ENCODE data around the gene BRIP1.

The BRIP1 gene

DNA sequence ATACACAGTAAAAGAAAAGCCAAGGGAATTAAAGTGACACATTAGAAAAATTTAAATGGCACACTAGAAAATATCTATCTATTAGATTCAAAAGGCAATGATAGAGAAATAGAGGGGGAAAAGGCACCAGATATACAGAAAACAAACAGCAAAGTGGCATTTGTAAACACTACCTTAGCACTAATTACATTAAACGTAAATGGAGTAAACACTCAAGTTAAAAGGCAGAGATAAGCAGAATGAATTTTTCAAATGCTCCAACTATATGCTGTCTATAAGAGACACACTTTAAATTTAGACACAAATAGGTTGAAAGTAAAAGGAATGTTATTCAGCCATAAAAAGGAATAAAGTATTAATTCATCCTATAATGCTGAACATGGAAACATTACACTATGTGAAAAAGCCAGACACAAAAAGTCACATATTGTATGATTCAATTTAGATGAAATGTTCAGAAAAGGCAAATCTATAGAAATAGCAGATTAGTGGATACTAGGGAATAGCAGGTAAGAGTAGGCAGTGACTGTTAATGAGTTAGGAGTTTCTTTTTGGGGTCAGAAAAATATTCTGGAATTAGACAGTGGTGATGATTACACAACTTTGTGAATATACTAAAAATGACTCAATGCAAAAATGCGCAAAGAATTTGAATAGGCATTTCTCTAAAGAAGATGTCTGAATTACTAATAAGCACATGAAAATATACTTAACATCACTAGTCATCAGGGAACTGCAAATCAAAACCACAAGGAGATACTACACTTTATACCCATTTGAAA, 92.4 kb downstream of the BRIP1 start:
- in situ Hi-C loops (cut with MboI; ENCODE audit: low sequenced_read_pairs) = no loop called here

DNA sequence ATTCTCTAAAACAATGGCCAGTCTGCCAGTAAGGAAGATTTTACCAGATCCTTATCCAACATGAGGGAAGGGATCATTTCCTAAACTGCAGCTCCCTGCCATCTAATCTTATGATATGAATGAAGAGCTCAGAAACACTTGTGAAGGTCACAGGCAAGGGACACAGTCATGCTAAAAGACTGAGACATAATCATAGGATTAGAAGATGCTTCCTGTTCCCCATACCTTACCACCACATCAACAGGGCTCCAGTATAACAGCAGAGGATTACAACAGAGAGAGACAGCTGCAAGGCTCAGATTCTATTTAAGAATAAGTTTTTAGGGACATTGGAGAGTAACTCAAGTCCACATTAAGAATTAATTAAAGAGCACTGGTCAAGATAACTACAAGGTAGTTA, 93.3 kb downstream of the BRIP1 start:
- in situ Hi-C loops (cut with MboI; ENCODE audit: low sequenced_read_pairs) = no loop called here

DNA sequence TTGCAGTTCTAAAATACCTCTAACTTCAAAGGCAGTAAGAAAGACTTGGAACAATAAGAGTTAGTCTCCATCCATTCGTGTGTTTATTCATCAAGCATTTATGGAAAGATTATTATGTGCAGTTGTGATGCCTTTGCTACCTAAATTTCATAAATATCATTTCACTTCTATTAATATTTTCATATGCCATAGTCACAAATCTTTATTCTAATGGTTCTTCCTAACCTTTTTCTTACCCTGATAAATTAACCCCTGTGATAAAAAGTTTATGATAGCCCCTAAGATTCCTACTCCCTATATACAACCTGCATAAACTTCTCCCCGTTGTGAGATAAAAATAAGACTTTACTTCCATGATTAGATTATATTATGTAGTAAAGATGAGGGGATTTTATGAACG, 94.9 kb downstream of the BRIP1 start:
- in situ Hi-C loops (cut with MboI; ENCODE audit: low sequenced_read_pairs) = no loop called here

DNA sequence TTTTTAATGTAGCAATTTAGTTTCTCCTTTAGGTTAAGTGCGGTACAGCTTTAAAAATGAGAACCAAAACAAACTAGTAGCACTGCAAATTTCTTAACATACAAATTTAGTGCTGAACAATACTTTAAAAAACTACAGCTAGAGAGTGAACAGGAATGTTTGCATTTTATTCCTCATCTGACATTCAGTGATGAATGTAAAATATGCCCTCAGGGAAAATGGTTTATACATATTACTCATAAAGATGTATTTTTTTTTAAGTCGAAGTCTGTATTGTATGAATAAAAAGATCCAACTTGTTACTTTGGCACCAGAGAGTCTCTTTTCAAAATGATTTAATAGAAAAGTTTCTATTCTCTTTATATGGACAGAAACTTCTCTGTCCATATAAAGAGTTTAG, 96.8 kb downstream of the BRIP1 start:
- in situ Hi-C loops (cut with MboI; ENCODE audit: low sequenced_read_pairs) = no loop called here

DNA sequence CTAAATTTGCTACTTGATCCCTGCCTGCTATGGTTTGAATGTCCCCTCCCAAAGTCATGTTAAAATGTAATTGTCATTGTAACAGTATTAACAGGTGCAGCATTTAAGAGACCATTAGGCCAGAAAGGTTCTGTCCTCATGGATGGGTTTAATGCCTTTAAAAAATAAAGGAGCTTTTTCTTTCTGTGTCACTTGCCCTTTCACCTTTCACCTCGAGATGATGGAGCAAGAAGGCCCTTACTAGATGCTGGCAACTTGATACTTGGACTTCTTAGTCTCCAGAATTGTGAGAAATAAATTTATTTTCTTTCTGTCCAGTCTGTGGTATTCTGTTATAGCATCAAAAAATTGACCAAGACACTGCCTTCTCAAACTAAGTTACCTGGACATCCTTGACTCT, 98.5 kb downstream of the BRIP1 start:
- in situ Hi-C loops (cut with MboI; ENCODE audit: low sequenced_read_pairs) = no loop called here

DNA sequence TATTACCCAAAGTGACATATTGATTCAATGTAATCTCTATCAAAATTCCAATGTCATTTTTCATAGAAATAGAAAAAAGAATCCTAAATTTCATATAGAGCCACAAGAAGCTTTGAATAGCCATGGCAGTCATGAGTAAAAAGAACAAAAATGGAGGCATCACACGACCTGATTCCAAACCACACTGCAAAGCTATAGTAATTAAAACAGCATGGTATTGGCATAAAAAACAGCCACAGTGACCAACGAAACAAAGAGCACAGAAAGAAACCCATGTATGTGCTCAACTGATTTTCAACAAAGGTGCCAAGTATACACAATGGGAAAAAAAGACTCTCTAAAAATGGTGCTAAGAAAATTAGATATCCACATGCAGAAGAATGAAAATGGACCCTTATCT, 101.5 kb downstream of the BRIP1 start:
- in situ Hi-C loops (cut with MboI; ENCODE audit: low sequenced_read_pairs) = no loop called here

DNA sequence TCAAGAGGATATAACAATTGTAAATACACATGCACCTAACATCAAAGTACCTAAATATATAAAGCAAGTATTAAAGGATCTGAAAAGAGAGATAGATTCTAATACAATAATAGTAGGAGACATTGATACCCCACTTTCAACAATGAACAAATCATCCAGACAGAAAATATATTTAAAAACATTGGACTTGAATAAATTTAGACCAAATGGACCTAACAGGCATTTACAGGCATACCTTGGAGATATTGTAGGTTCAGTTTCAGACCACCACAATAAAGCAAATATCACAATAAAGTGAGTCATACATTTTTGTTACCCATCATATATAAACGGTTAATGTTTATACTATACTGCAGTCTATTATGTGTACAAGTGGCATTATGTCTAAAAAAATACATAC, 104.0 kb downstream of the BRIP1 start:
- in situ Hi-C loops (cut with MboI; ENCODE audit: low sequenced_read_pairs) = no loop called here

DNA sequence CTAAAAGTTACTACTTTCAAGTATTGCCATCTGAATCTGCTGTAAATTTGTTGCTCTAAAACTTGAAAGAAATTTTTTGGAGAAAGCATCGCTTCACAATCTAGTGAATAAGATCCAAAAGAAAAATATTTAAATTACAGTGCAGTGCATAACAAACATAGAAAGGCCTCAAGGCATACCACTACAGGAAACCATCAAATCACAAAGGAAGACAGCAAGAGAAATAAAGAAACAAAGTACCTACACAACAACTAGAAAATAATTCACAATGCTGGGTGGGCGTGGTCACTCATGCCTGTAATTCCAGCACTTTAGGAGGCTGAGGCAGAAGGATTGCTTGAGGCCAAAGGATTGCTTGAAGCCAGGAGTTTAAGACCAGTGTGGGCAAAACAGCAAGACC, 104.9 kb downstream of the BRIP1 start:
- in situ Hi-C loops (cut with MboI; ENCODE audit: low sequenced_read_pairs) = no loop called here

DNA sequence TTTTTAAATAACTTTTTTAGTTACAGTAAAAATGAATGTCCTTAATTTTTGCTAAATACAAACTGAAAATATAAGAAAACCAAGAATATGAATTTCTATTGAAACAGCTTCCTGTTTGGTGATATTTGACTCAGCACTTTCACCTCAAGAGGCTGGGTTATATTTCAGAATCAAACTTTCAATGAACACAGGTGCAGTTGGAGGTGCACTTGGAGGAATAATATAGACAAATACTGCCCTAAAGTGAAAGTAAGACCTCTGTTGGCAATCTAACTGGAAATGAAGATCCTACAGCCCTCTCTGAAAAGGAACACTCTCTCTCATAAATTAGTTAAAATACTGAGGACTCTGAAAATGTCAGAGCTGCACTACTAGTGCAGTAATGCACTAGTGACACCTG, 106.2 kb downstream of the BRIP1 start:
- in situ Hi-C loops (cut with MboI; ENCODE audit: low sequenced_read_pairs) = no loop called here

DNA sequence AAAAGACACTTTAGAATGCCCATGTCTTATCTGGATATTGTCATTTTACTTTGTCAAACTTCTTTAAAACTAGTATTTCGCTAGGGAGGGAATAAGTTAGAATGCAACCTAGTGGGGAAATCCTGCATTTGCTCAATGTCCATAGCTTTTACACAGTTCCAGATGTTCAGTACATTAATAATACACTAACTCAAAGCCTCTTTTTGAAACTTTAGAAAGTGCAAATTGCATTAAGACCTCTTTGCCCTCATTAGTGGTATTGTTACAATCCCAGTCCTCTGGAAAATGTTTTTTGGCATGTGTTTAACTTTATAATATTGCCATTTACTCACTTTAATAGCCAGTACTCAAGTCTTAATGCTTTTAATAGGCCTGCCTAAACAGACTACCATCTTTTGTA, 106.8 kb downstream of the BRIP1 start:
- in situ Hi-C loops (cut with MboI; ENCODE audit: low sequenced_read_pairs) = no loop called here

DNA sequence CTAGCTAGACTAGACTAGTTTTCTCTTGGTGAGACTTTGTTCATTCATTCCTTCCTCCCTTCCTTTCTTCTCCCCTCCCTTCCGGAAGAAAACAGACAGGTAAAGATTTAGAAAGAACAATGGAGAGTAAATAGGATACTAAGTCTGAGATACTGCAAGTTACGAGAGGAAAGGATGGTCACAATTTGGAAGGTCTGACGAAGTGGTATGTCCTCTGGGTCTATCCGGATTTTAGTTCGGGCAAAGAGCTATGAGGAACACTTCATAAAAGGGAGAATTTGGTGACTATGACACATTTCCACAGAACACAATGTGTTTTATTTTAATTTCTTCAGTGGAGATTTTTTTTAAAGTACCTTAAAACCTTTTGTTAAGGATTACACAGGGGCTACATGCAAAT, 107.7 kb downstream of the BRIP1 start:
- in situ Hi-C loops (cut with MboI; ENCODE audit: low sequenced_read_pairs) = no loop called here

DNA sequence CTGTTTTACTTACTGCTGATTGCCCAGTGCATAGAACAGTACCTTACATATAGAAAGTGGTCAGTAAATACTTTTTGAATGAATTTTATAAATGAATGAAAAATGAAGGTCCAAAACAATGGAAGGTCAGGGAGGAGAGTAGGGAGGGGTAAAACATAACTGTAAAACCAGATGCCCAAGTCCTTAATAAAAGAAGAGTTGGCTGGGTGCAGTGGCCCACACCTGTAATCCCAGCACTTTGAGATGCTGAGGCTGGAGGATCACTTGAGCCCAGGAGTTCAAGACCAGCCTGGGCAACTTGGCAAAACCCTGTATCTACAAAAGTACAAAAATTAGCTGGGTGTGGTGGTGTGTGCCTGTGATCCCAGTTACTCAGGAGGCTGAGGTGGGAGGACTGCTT, 108.2 kb downstream of the BRIP1 start:
- in situ Hi-C loops (cut with MboI; ENCODE audit: low sequenced_read_pairs) = no loop called here

DNA sequence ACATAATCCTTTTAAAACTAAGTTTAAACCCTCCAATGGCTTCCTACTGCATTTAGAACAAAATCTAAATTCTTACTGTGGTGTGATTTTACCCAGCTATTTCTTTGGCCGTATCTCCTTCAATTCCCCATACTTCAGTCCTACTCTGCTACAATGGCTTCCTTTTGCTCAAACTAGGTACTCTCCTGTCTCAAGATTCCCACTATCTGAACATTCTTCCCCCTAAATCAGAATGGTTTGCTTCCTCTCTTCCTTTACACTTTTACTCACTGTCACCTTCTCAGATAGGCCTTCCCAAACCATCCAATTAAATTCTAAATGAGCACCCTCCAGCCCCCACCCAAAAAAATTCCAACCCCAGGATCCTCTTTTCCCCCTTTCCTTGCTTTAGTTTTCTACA, 109.2 kb downstream of the BRIP1 start:
- in situ Hi-C loops (cut with MboI; ENCODE audit: low sequenced_read_pairs) = no loop called here

DNA sequence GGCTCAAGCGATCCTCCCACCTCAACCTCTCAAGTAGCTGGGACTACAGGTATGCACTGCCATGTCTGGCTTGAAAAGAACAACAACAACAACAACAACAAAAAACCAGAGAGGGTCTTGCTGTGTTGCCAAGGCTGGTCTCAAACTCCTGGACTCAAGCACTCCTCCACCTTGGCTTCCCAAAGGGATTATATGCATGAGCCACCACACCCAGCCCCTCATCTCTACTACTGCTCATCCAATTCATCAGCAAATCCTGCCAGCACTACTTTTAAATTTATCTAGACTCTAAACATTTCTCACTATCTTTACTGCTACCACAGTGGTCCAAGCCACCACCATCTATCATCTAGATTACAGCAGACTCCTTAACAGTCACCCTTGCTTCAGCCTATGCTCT, 109.6 kb downstream of the BRIP1 start:
- in situ Hi-C loops (cut with MboI; ENCODE audit: low sequenced_read_pairs) = no loop called here

DNA sequence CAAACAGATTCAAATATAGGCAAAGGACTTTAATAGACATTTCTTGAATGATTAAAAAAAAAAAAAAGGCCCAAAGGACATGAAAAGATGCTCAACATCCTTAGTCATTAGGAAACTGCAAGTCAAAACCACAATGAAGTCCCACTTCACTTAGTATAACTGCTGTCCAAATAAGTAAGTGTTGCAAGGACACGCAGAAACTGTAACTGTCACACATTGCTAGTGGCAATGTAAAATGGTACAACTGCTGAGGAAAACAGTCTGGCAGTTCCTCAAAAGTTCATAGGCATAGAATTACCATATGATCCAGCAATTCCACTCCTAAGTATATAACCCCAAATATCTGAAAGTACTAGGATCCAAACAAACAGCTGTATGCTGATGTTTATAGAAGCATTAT, 112.7 kb downstream of the BRIP1 start:
- in situ Hi-C loops (cut with MboI; ENCODE audit: low sequenced_read_pairs) = no loop called here

DNA sequence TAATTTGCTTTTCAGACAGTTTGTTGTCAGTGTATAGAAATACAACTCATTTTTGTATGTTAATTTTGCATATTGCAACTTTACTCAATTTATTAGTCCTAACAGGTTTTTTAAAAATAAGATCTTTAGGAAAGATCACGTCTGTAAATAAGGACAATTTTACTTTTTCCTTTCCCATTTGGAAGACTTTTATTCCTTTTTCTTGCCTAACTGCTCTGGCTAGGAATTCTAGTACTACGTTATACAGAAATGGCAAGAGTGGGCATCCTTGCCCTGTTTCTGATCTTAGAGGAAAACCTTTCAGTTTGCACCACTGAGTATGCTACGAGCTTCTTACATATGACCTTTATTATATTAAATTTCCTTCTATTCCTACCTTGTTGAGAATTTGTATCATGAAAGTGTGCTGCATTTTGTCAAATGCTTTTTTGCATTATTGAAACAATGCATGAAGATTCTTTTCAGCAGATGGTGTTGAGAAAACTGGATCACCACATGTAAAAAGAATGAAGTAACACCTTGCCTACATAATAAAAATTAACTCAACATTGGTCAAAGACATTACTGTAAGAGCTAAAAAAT, 113.4 kb downstream of the BRIP1 start:
- in situ Hi-C loops (cut with MboI; ENCODE audit: low sequenced_read_pairs) = no loop called here

DNA sequence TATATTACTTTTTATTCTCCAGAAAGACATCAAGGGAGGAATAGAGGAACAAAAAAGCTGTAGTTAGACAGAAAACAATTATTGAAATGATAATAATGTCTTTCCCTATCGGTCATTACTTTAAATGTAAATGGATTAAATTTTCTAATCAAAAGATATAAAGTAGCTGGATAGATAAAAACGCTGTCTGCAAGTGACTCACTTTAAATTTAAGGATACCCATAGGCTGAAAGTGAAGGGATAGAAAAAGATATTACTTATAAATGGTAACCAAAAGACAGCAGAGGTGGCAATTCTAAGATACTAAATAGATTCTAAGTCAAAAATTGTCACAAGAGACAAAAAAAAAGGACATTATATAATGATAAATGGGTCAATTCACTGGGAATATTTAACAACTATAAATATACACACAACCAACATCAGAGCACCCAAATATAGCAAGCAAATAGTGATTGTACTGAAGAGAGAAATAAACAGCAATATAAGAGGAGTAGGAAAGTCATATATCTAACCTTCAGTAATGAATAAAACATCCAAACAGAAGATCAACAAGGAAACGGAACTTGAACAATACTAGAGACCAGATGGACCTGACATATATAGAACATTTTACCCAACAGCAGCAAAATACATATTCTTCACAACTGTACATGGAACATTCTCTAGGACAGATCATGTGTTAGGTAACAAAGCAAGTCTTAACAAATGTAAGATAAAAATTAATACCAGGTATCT, 116.9 kb downstream of the BRIP1 start:
- in situ Hi-C loops (cut with MboI; ENCODE audit: low sequenced_read_pairs) = no loop called here

DNA sequence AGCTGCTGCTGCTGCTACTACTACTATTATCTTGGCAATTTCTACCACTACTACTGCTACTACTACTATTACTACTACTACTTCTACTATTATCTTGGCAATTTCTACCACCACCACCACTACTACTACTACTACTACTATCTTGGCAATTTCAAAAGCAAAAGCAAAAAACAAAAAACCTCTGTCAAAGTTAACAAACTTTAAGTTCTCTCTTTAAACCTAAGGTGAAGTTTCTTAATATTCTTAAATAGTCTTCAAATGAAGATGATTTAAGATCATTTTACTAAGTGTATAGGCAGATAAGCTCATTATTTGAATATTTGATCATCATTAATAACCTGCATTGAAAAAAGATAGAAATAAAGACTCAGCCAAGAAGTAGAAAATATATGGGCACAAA, 118.5 kb downstream of the BRIP1 start:
- in situ Hi-C loops (cut with MboI; ENCODE audit: low sequenced_read_pairs) = no loop called here

DNA sequence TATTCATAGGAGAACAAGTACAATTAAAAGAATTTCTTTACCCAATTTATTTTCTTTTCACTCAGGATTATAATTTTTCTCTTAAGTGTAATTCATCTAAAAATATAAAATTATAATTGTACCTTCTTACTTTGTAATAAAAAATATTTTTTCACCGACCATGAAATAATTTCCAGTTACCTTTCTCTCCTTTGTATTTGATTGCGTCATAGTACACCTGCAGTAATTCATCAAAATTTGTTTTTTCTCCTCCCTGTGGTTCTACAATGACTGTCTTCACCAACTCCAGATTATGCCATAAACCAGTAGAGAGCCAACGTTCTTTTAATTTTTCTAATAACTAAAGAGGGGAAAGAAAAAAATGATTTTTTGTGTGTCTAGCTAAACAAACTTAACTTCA, 119.1 kb downstream of the BRIP1 start:
- in situ Hi-C loops (cut with MboI; ENCODE audit: low sequenced_read_pairs) = no loop called here

DNA sequence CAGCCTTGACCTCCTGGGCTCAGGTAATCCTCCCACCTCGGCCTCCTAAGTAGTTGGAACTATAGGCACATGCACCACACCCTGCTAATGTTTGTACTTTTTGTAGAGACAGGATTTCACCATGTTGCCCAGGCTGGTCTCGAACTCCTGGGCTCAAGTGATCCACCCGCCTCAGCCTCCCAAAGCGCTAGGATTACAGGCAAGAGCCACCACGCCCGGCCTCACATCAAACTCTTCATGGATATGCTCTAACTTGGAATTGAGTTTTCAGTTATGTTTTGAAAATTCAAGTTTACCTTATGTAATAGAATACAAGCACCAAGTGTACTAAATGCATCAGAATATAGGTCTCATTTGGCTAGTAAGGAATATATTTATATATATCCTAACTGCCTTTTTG, 119.6 kb downstream of the BRIP1 start:
- in situ Hi-C loops (cut with MboI; ENCODE audit: low sequenced_read_pairs) = no loop called here

DNA sequence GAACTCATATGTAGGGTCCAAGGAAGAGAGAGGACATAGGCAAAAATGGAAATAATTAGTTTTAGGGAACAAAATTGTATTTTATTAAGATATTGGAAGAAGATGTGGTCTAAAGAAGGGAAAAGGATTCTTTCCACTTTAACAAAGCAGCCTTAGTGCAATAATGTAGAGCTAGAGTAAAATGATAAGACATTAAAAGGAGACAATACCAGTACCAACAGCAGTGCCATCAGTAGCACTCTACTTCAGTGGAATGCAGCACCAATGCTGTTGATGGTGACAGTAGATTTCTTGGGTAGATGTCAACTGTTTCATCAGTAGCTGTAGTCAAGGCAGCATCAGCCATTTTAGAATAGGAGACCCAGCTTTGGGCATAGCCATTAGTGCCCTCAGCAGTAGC, 124.3 kb downstream of the BRIP1 start:
- in situ Hi-C loops (cut with MboI; ENCODE audit: low sequenced_read_pairs) = no loop called here

DNA sequence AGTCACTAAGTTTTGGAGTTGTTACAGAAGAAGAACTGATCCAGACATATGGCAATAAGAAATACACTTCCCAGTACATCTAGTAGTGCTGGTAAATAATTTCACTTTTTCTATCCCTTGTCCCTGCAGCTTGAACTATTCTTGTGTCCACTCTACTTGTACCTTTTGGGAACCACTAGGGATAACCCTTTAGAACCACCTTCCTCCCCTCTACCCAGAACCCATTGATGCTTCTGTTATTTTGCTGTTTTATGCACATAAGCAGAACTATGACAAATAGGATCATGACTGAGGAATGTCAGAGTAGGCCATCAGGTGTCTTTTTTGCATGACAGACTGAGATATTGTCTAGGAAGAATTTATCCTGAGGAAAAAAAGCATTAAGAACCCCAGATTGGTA, 125.1 kb downstream of the BRIP1 start:
- in situ Hi-C loops (cut with MboI; ENCODE audit: low sequenced_read_pairs) = no loop called here

Measured in HL-60/S4 treated with retinoic acid at 250 ng/mL for 4 days and 3 days (cell line).